ENCODE measurements around the gene ZNF888. TPM values are rescaled to one million over a fixed set of nuclear protein-coding genes. Genes with fewer than 3 reads are reported as not detected.
"Not testable (repeated sequence)": the region's sequence is repeated elsewhere in the genome, so short reads cannot be mapped to it uniquely, and the experiment has no call there.

Gene ZNF888
- polyA plus RNA-seq, 1 donor, result 9.3 TPM

DNA sequence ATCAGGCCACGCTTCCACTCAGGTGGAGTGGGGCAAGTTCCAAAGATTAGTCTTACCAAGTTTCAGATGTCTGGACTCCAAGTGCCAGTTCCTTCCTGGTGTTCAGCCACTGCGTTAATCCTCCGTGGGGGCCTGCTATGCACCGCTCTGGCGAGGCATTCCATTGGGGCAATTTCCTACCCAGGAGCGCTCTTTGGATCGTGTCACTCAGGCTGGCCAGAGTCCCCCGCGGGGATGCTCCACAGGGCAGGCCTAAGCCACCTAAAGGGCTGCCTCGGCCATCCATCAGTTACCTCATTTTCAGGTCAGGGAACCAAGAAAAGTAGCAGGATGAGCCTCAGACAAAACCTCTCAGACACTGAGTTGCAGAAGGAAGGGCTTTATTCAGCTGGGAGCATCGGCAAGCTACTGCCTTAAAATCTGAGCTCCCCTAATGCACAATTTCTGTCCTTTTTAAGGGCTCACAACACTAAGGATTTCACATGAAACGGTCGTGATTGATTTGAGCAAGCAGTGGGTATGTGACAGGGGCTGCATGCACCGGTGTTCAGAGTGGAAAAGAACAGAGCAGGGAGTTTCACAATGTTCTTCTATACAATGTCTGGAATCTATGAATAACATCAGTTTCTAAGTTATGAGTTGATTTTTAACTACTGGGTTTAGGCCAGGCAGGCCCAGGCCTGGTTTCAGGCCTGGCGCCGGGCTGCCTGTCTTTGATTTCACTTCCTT lies 19.0 kb downstream of the ZNF888 start:
- H3K27me3 ChIP-seq (ENCODE audit: control insufficient read depth, insufficient read depth, low read length); H3K9me3 ChIP-seq (ENCODE audit: control insufficient read depth, low read depth, low read length); H3K4me1 ChIP-seq (ENCODE audit: control insufficient read depth, insufficient read depth, low read length); DNase-seq; H3K4me3 ChIP-seq (ENCODE audit: low read length); H3K27ac ChIP-seq (ENCODE audit: low read length): not testable (repeated sequence)
- WGBS (ENCODE audit: insufficient coverage, low lambda C conversion rate), result no CpG with 5 or more reads among the region's 16 CpGs
- peaks cover 14% of the 10 kb centered on the region for H3K36me3 ChIP-seq (ENCODE audit: control insufficient read depth, insufficient read depth, low read length)

DNA sequence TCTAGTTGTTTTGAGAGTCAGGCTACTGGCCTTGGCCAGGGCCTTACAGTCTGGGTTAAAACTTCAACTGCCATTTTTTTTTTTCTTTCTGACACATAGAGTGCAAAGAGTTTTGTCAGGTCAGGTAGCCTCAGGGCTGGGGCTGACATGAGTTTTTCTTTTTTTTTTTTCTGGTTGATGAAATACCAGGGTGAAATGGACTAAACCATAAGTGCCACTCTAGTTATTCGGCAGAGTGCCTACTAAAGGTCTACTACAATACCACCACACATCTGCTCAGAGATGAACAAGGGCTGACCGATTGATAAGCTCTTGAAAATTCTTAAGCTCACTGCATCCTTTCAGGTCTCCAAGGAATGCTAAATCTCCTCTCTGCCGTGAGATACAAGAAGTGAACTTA lies 21.4 kb downstream of the ZNF888 start:
- Histone ChIP-seq H3K27ac (ENCODE audit: low read length) (no peak overlapping the region), H3K9me3 (ENCODE audit: control insufficient read depth, low read depth, low read length) (peaks cover 2% of the 10 kb centered on the region), H3K4me3 (ENCODE audit: low read length) (no peak overlapping the region), H3K36me3 (ENCODE audit: control insufficient read depth, insufficient read depth, low read length) (peaks cover 5% of the 10 kb centered on the region), H3K27me3 (ENCODE audit: control insufficient read depth, insufficient read depth, low read length) (no peaks in the 10 kb centered on the region), H3K4me1 (ENCODE audit: control insufficient read depth, insufficient read depth, low read length) (no peaks in the 10 kb centered on the region)
- no CpG with 5 or more reads among the region's 3 CpGs for WGBS (ENCODE audit: insufficient coverage, low lambda C conversion rate)
- DNase-seq, result no peak

DNA sequence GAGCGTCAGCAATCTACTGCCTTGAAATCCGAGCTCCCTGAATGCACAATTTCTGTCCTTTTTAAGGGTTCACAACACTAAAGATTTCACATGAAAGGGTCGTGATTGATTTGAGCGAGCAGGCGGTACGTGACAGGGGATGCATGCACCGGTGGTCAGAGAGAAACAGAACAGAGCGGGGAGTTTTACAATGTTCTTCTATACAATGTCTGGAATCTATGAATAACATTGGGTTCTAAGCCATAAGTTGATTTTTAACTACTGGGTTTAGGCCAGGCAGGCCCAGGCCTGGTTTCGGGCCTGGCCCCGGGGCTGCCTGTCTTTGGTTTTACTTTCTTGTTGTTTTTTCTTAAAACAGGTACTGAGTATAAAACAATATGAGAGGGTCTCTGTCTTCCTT lies 24.6 kb downstream of the ZNF888 start:
- no CpG with 5 or more reads among the region's 10 CpGs for WGBS (ENCODE audit: insufficient coverage, low lambda C conversion rate)
- not testable (repeated sequence) for H3K27me3 ChIP-seq (ENCODE audit: control insufficient read depth, insufficient read depth, low read length); H3K9me3 ChIP-seq (ENCODE audit: control insufficient read depth, low read depth, low read length); DNase-seq; H3K4me1 ChIP-seq (ENCODE audit: control insufficient read depth, insufficient read depth, low read length); H3K4me3 ChIP-seq (ENCODE audit: low read length); H3K36me3 ChIP-seq (ENCODE audit: control insufficient read depth, insufficient read depth, low read length); H3K27ac ChIP-seq (ENCODE audit: low read length)

DNA sequence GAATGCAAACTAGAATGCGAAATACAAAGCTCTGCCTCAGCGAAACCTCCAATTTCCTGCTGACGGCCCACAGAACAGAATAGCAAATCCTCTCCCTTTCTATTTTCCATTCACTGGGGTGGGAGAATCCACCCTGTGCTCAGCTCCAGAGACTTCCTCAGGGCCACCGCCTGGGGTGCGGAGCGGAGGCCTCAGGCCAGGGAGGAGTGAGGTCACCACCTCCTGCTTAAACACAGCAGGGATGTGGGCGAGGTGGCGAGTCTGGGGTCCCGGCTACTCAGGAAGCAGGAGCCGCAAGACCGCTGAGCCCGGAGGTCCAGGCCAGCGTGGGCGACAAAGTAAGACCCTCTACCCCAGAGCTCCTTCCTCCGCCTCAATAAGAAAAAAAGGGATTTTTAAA lies 25.1 kb downstream of the ZNF888 start:
- Histone ChIP-seq H3K27me3 (ENCODE audit: control insufficient read depth, insufficient read depth, low read length) (no peaks in the 10 kb centered on the region), H3K9me3 (ENCODE audit: control insufficient read depth, low read depth, low read length) (peaks cover 2% of the 10 kb centered on the region), H3K36me3 (ENCODE audit: control insufficient read depth, insufficient read depth, low read length) (peaks cover 8% of the 10 kb centered on the region), H3K4me3 (ENCODE audit: low read length) (peak overlapping the region; percentile 67), H3K4me1 (ENCODE audit: control insufficient read depth, insufficient read depth, low read length) (no peaks in the 10 kb centered on the region), H3K27ac (ENCODE audit: low read length) (peak overlapping the region; percentile 94)
- WGBS (ENCODE audit: insufficient coverage, low lambda C conversion rate), result no CpG with 5 or more reads among the region's 15 CpGs
- DNase-seq, result no peak

DNA sequence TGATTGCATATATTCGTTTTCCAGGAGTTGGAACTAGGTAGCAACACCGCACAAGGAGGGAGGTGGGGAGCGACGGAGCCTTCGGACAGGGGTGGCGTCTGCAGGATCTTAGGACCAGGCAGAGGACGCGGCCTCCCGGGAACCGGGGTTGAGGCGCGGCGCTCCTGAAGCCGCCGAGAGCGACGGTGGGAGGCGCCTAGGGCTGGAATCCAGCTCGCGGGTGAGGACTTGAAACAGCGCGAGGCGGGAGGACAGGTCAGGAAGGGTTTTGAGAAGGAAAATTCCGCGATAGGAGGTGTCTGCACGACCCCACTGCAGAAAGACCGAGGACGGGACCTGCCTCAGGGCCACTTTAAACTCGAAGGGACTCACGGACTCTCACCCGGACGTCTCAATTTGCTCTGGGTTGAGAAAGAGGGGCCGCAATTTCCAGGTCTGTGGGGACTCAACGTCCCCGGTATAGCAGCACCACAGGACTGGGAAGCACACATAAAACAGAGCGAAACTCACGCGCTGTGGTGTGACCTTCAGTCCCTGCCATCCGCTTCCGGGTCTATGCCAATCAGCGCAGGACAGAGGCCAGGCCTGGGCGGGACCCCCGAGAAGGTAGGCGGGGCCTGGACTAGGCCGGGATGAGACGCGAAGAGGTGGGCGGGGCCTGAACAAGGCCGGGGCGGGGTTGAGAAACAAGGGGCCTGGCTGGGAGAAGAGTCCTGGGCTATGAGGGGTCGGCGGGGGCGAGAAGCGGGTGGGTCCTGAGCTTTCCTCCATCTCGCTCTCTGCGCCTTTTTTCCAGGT lies 25.9 kb downstream of the ZNF888 start, which contains the start of gene ZNF320:
Gene ZNF320, minus strand, starts transcription at position 498 of the 798 bp plus-strand sequence. CDS start 7,380 bp downstream, outside the sequence.
- H3K4me3 ChIP-seq (ENCODE audit: low read length), result peak within 1 kb of the TSS; percentile 67
- H3K4me1 ChIP-seq (ENCODE audit: control insufficient read depth, insufficient read depth, low read length), result no peaks in the 10 kb centered on the region
- peaks cover 2% of the 10 kb centered on the region for H3K9me3 ChIP-seq (ENCODE audit: control insufficient read depth, low read depth, low read length)
- no peaks in the 10 kb centered on the region for H3K27me3 ChIP-seq (ENCODE audit: control insufficient read depth, insufficient read depth, low read length)
- peak within 1 kb of the TSS; percentile 94 for H3K27ac ChIP-seq (ENCODE audit: low read length)
- peaks cover 10% of the 10 kb centered on the region for H3K36me3 ChIP-seq (ENCODE audit: control insufficient read depth, insufficient read depth, low read length)
- no CpG with 5 or more reads among the region's 56 CpGs for WGBS (ENCODE audit: insufficient coverage, low lambda C conversion rate)
- DNase-seq, result peak; percentile 97

DNA sequence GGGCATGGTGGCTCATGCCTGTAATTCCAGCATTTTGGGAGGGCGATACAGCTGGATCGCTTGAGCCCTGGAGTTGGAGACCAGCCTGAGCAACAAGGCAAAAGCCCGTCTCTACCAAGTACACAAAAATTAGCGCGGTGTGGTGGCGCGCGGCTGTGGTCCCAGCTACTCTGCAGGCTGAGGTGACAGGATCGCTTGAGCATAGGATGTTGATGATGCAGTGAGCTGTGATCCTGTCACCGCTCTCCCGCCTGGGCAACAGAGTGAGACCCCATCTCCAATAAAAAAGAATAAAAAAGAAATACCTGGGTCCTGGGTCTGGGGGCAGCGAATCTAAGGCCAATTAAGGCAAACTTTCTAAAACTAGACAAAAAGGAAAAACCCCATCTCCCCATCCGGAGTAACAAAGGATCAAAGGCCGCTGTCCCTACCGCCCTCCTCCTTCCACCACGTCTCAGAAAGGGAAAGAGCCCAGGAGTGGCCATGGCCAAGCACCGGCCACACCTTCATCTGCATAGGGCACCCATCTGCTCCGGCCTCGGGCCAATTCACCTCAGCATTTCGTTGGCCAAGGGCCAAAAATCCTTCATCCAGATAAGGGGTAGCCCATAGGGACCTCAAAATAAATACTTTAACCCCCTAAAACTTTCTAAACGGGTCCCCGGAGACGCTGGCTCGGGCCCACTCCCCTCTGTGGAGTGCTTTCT lies 26.6 kb downstream of the ZNF888 start:
- H3K36me3 ChIP-seq (ENCODE audit: control insufficient read depth, insufficient read depth, low read length), result peaks cover 13% of the 10 kb centered on the region
- H3K4me1 ChIP-seq (ENCODE audit: control insufficient read depth, insufficient read depth, low read length), result no peaks in the 10 kb centered on the region
- H3K27ac ChIP-seq (ENCODE audit: low read length), result peak overlapping the region; percentile 94
- H3K4me3 ChIP-seq (ENCODE audit: low read length), result peak overlapping the region; percentile 67
- peak; percentile 48 to 76 for DNase-seq
- H3K9me3 ChIP-seq (ENCODE audit: control insufficient read depth, low read depth, low read length), result peaks cover 2% of the 10 kb centered on the region
- H3K27me3 ChIP-seq (ENCODE audit: control insufficient read depth, insufficient read depth, low read length), result no peaks in the 10 kb centered on the region
- 33% methylated on average over 3 of the region's 24 CpGs for WGBS (ENCODE audit: insufficient coverage, low lambda C conversion rate)

DNA sequence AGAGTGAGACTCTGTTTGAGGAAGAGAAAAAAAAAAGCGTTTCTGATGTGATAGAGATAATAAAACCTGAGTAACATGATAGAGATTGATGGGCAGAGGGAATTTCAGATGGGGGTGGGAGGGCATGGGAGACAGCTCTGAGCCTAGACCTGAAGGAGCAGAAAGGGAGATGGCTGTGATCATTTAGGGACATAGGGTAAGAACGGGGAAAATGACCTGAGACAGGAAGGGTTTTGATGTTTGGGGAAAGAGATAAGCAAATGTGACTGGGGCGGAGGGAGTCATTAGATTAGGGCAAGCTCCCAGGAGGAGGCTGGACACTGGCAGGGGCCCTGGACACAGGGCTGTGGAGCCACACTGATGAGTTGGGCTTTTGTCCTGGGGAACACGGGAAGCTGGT lies 31.9 kb downstream of the ZNF888 start:
- no peaks in the 10 kb centered on the region for H3K27me3 ChIP-seq (ENCODE audit: control insufficient read depth, insufficient read depth, low read length)
- peaks cover 7% of the 10 kb centered on the region for H3K9me3 ChIP-seq (ENCODE audit: control insufficient read depth, low read depth, low read length)
- 60% methylated on average over 1 of the region's 4 CpGs for WGBS (ENCODE audit: insufficient coverage, low lambda C conversion rate)
- H3K4me1 ChIP-seq (ENCODE audit: control insufficient read depth, insufficient read depth, low read length), result no peaks in the 10 kb centered on the region
- no peak for DNase-seq
- H3K27ac ChIP-seq (ENCODE audit: low read length), result no peak overlapping the region
- peaks cover 53% of the 10 kb centered on the region for H3K36me3 ChIP-seq (ENCODE audit: control insufficient read depth, insufficient read depth, low read length)
- no peak overlapping the region for H3K4me3 ChIP-seq (ENCODE audit: low read length)

DNA sequence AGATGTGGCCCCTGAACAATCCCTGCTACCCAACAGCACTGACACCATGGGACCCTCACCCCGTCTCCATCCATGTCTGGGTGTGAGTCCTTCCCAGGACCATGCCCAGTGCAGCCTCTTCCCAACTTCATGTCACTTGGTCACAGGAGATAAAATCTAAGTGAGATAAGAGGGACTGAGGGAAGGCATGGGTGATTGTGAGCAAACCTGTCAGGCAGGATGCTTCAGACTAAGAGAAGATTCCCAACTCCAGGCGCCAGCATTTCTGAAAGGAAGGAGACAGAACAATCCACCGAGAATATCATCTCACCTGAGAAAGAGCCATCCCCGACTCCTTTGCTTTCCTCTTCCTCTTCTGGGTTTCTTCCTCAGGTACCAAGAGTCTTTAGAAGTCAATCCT lies 33.3 kb downstream of the ZNF888 start:
- no peak for DNase-seq
- no CpG with 5 or more reads among the region's 4 CpGs for WGBS (ENCODE audit: insufficient coverage, low lambda C conversion rate)
- no peaks in the 10 kb centered on the region for H3K27me3 ChIP-seq (ENCODE audit: control insufficient read depth, insufficient read depth, low read length)
- H3K36me3 ChIP-seq (ENCODE audit: control insufficient read depth, insufficient read depth, low read length), result peaks cover 61% of the 10 kb centered on the region
- H3K4me3 ChIP-seq (ENCODE audit: low read length), result no peak overlapping the region
- no peak overlapping the region for H3K27ac ChIP-seq (ENCODE audit: low read length)
- peaks cover 14% of the 10 kb centered on the region for H3K9me3 ChIP-seq (ENCODE audit: control insufficient read depth, low read depth, low read length)
- no peaks in the 10 kb centered on the region for H3K4me1 ChIP-seq (ENCODE audit: control insufficient read depth, insufficient read depth, low read length)

DNA sequence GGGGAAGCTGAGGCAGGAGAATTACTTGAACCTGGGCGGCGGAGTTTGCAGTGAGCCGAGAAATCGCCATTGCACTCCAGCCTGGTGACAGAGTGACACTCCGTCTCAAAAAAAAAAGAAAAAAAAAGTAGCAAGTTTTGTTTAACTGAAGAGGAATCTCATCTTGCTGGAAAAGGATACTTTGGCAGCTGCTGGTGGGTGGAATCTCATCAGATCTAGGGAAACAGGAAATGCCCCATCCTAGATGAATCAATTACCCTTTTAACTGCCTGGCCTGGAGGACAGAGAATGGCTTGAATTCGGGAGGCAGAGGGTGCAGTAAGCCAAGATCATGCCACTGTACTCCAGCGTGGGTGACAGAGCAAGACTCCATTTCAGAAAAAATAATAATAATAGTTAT lies 34.2 kb downstream of the ZNF888 start:
- Histone ChIP-seq H3K36me3 (ENCODE audit: control insufficient read depth, insufficient read depth, low read length) (peaks cover 69% of the 10 kb centered on the region), H3K27ac (ENCODE audit: low read length) (no peak overlapping the region), H3K4me3 (ENCODE audit: low read length) (no peak overlapping the region), H3K9me3 (ENCODE audit: control insufficient read depth, low read depth, low read length) (peaks cover 21% of the 10 kb centered on the region), H3K27me3 (ENCODE audit: control insufficient read depth, insufficient read depth, low read length) (no peaks in the 10 kb centered on the region), H3K4me1 (ENCODE audit: control insufficient read depth, insufficient read depth, low read length) (no peaks in the 10 kb centered on the region)
- WGBS (ENCODE audit: insufficient coverage, low lambda C conversion rate), result 87% methylated on average over 3 of the region's 7 CpGs
- no peak for DNase-seq

DNA sequence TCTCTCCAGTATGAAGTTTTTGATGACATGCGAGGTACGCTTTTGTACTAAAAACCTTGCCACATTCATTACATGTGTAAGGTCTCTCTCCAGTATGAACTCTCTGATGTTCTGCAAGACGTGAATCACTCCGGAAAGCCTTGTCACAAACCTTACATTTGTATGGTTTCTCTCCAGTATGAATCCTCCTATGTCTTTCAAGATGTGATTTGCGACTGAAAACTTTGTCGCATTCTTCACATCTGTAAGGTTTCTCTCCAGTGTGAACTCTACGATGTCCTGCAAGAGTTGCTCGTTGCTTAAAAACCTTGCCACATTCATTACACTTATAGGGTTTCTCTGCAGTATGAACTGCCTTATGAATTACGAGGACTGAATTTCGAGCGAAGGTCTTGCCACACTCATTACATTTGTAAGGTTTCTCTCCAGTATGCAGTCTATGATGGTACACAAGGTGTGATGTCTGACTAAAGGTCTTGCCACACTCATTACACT lies 42.3 kb downstream of the ZNF888 start:
- Histone ChIP-seq H3K27ac (ENCODE audit: low read length) (no peak overlapping the region), H3K36me3 (ENCODE audit: control insufficient read depth, insufficient read depth, low read length) (peaks cover 61% of the 10 kb centered on the region), H3K4me1 (ENCODE audit: control insufficient read depth, insufficient read depth, low read length) (no peaks in the 10 kb centered on the region), H3K4me3 (ENCODE audit: low read length) (no peak overlapping the region), H3K27me3 (ENCODE audit: control insufficient read depth, insufficient read depth, low read length) (no peaks in the 10 kb centered on the region), H3K9me3 (ENCODE audit: control insufficient read depth, low read depth, low read length) (peaks cover 58% of the 10 kb centered on the region)
- 100% methylated on average over 1 of the region's 11 CpGs for WGBS (ENCODE audit: insufficient coverage, low lambda C conversion rate)
- DNase-seq, result no peak
